Right lobe of liver (tissue), 6 donors: Measurements from ENCODE around the gene IFIT1B. TPM values are rescaled to one million over a fixed set of nuclear protein-coding genes. Genes with fewer than 3 reads are reported as not detected.

Source experiments
- ATAC-seq, 4 donors: fragments of 200-7000 bp; cut with Tn5 transposase; one replicate each; pipeline ENCODE4 v1.9.1; 2020; ENCODE audit warnings: mild to moderate bottlenecking in 4 of 4, moderate library complexity in 4 of 4
- DNase-seq, 3 donors: peaks; one replicate each; pipeline ENCODE4 v3.0.0-alpha.2; 2020
- H3K27ac ChIP-seq, 3 donors: fragments of 200-600 bp; one replicate each; pipeline ENCODE4 v1.8.0; 2022
- H3K27me3 ChIP-seq, 2 donors: fragments of 200-600 bp; one replicate each; pipeline ENCODE4 v1.8.0; 2022
- H3K36me3 ChIP-seq, 4 donors: fragments of 200-600 bp; sonication (generic) in 1 of 4; one replicate each; pipeline versions ENCODE4 v1.5.1 to v1.8.0; 2017 to 2022; ENCODE audit warnings: control low read depth in 1 of 4
- H3K4me1 ChIP-seq, 4 donors: fragments of 200-600 bp; sonication (generic) in 1 of 4; one replicate each; pipeline versions ENCODE4 v1.5.1 to v1.8.0; 2017 to 2022; ENCODE audit warnings: control low read depth in 1 of 4
- H3K4me3 ChIP-seq, 3 donors: fragments of 200-600 bp; one replicate each; pipeline ENCODE4 v1.8.0; 2022
- H3K9me3 ChIP-seq, 4 donors: fragments of 200-600 bp; sonication (generic) in 1 of 4; one replicate each; pipeline versions ENCODE4 v1.5.1 to v1.8.0; 2017 to 2022; ENCODE audit warnings: control low read depth in 1 of 4
- CTCF ChIP-seq, 4 donors: fragments of 200-600 bp in 3 of 4; fragments of 450-650 bp in 1 of 4; IDR thresholded peaks; one replicate each; pipeline versions ENCODE4 v1.5.1 to v1.8.0; 2016 to 2022; ENCODE audit warnings: antibody characterized with exemption in 4 of 4, mild to moderate bottlenecking in 2 of 4
- POLR2A ChIP-seq: fragments of 450-650 bp; IDR thresholded peaks from one replicate; pipeline ENCODE4 v1.6.1; 2017; ENCODE audit warnings: antibody characterized with exemption, mild to moderate bottlenecking
- WGBS: methylation state at CpG from one replicate; pipeline ENCODE4 v1.1.6; 2018; ENCODE audit warnings: low coverage, low lambda C conversion rate; ENCODE audit not compliant: insufficient coverage; ENCODE audit errors: missing lambda C conversion rate; 5-methylcytosine and 5-hydroxymethylcytosine counted together
- intact Hi-C, 2 donors: fragments of 100-400 bp; cut with DNase I; formaldehyde crosslinking; loops; one replicate each; pipeline versions ENCODE4 v1.11.2 to v1.14.1; 2022
- total RNA-seq, 6 experiments: library from RNA; depleted of rRNA in 2 of 6; stranded (reverse); fragments of >200 nt in 2 of 6; fragmentation: NEBNext Ultra II Directional in 3 of 6; extraction: Animal tissue kit (Norgen Biotek cat#: 25700) in 3 of 6; gene quantifications; one replicate each; pipeline versions ENCODE4 v1.1.0 to v1.2.4, GENCODE V29; 2016 to 2023
- donor health status: DM: no; HTN: yes; CAD: no.
- donor health status: DM: no; HTN: no; CAD: no.
- donor health status: DM: no; HTN: no; CAD: no.
- donor health status: DM: no; HTN: yes; CAD: no.
- donor health status: DM: no; HTN: yes; CAD: no.

Gene IFIT1B
- total RNA-seq, 6 experiments from 2014 or later: 1.2 TPM; not detected in 5

DNA sequence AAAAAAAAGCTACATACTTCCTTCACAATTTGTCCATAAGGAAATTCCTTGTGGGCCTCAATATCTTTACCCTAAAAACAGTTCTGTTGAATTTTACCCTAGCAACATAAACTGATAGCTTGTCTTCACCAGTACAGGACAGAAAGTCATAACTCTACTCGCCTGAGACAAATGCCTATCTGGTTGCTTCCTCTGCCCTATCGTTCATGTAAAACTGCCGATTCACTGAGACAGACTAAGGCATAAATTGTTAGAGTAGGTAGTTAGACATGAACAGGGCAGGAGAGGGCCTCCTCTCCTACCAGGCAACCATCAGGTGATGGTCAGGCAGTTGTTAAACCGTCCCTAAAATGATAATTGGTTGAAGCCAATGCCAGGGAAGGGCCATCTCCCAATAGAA is 25.1 kb upstream of the IFIT1B start:
- Histone ChIP-seq H3K4me1 (peaks cover 0 to 47% (median 24%) of the 10 kb centered on the region in 4 donors), H3K36me3 (no peaks in the 10 kb centered on the region), H3K4me3 (no peak overlapping the region), H3K27ac (peak overlapping the region; percentile 93 to 99 (median 96)), H3K27me3 (no peaks in the 10 kb centered on the region), H3K9me3 (no peaks in the 10 kb centered on the region)
- TF ChIP-seq POLR2A (no peak), CTCF (IDR thresholded peaks at IDR 0.05) (no peak)
- intact Hi-C loops: no loop called here
- 85% methylated on average over 4 of the region's 4 CpGs for WGBS
- DNase-seq: no peak
- ATAC-seq: no peak

DNA sequence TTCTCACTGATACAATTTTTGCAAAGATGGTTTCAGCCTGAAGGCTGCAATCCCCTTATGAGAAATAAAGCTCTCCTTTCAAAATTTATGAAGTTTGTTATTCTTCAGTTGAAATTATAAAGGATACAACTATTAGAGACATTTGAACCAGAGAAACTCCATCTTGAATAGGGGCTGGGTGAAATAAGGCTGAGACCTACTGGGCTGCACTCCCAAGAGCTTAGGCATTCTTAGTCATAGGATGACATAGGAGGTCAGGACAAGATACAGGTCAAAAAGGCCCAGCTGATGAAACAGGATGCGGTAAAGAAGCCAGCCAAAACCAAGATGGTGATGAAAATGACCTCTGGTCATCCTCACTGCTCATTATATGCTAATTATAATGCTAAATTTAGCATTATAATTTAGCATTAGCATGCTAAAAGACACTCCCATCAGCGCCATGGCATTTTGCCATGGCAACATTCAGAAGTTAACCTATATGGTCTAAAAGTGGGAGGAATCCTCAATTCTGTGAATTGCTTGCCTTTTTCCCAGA is 22.4 kb upstream of the IFIT1B start:
- TF ChIP-seq CTCF (IDR thresholded peaks at IDR 0.05): no peak
- TF ChIP-seq POLR2A: no peak

DNA sequence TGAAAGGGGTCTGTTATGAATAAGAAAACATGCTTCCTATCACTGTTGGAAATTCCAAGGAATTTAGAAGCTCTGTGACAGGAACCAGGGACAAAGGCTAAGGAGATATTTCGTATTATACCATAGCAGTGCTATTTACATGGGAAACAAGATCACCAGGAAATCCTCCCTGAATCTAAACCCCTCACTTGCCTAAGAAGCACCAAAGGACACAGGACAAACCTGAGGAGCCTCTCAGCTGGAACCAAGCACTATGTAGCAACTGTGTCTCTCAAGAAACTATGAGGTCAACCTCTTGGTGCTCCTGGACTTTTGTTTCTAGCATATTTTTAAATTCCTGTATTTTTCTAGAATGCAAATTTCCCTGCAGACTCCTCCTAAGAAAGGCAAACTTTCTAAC is 20.8 kb upstream of the IFIT1B start:
- intact Hi-C loops: no loop called here
- no peak overlapping the region for H3K27ac ChIP-seq
- H3K27me3 ChIP-seq: no peaks in the 10 kb centered on the region
- no peaks in the 10 kb centered on the region for H3K36me3 ChIP-seq
- no peak for DNase-seq
- no peak overlapping the region for H3K4me3 ChIP-seq
- peak in 2 of 4 donors; percentile 11 to 50 for ATAC-seq
- H3K9me3 ChIP-seq: no peaks in the 10 kb centered on the region
- TF ChIP-seq CTCF (IDR thresholded peaks at IDR 0.05) (no peak), POLR2A (no peak)
- WGBS: 22% methylated on average over 1 of the region's 1 CpG
- H3K4me1 ChIP-seq: peaks cover 0 to 8% (median 4%) of the 10 kb centered on the region in 4 donors

More for the DNA sequence above, 22.4 kb upstream of the IFIT1B start:
- intact Hi-C loops: no loop called here
- Histone ChIP-seq H3K27ac (no peak overlapping the region), H3K4me3 (no peak overlapping the region), H3K36me3 (no peaks in the 10 kb centered on the region), H3K4me1 (peaks cover 0 to 22% (median 12%) of the 10 kb centered on the region in 4 donors), H3K27me3 (no peaks in the 10 kb centered on the region), H3K9me3 (no peaks in the 10 kb centered on the region)
- ATAC-seq (no peak), DNase-seq (no peak)
- 86% methylated on average over 1 of the region's 2 CpGs for WGBS

DNA sequence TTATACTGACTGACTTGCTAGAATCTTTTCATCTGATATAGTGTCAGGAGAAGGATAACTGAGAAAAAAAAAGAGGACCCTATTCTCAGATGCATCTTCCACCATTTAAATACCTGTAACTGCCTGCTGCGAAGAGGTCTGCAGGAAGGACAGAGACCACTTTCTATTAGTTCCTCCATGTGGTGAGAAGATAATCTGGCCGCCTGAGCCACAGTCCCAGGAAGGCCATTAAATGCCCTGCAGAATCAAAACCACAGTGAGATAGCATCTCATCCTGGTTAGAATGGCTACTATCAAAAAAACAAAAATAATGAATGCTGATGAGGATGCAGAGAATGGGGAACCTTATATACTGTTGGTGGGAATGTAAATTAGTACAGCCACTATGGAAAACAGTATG is 19.9 kb upstream of the IFIT1B start:
- Histone ChIP-seq H3K27me3 (no peaks in the 10 kb centered on the region), H3K4me3 (no peak overlapping the region), H3K9me3 (no peaks in the 10 kb centered on the region), H3K4me1 (no peaks in the 10 kb centered on the region), H3K36me3 (no peaks in the 10 kb centered on the region), H3K27ac (no peak overlapping the region)
- intact Hi-C loops: no loop called here
- TF ChIP-seq CTCF (IDR thresholded peaks at IDR 0.05): no peak
- no peak for TF ChIP-seq POLR2A
- no peak for DNase-seq
- no peak for ATAC-seq
- WGBS: 58% methylated on average over 2 of the region's 2 CpGs

DNA sequence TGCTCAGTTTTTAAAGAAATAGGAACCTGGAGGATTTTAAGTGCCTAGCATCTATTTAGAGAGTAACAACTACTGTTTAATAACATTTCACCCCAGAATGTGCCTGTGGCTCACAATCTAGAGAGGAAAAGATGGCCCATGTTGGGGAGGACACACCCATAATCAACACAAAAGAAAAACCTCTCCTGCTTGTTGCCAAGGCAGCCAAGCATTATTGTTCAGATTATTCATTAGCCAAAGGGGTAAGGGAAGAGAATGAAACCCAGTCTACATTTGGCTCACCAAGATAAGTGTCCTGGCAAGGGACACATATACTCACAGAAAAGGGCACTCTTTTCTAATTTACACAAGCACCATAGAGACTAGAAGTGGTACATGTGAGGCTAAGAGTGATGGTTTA is 17.7 kb upstream of the IFIT1B start:
- intact Hi-C loops: no loop called here
- DNase-seq (no peak), ATAC-seq (no peak)
- no peak overlapping the region for H3K27ac ChIP-seq
- H3K4me1 ChIP-seq: no peaks in the 10 kb centered on the region
- H3K36me3 ChIP-seq: no peaks in the 10 kb centered on the region
- TF ChIP-seq POLR2A: no peak
- TF ChIP-seq CTCF (IDR thresholded peaks at IDR 0.05): no peak
- H3K27me3 ChIP-seq: no peaks in the 10 kb centered on the region
- H3K4me3 ChIP-seq: no peak overlapping the region
- no peaks in the 10 kb centered on the region for H3K9me3 ChIP-seq
